UCSD-AML1 (cell line): ENCODE results near the gene ATP1A1.

ENCODE experiments used
- DNase-seq: peaks from one replicate; lab custom pipeline; 2025; ENCODE audit not compliant: unreplicated experiment; lab: John Stamatoyannopoulos, UW

Gene ATP1A1

GRCh38 chr1:116343019-116343418 lies 30.0 kb upstream of the ATP1A1 start:
- DNase-seq, result no peak

- DNase-seq, result no peak
Observed at GRCh38 chr1:116345011-116345410, 28.0 kb upstream of the ATP1A1 start.

- no peak for DNase-seq
Observed at GRCh38 chr1:116345843-116346242, 27.2 kb upstream of the ATP1A1 start.

- DNase-seq, result no peak
Observed at GRCh38 chr1:116346943-116347673, 25.9 kb upstream of the ATP1A1 start.

- no peak for DNase-seq
Observed at GRCh38 chr1:116347696-116348095, 25.3 kb upstream of the ATP1A1 start.

- no peak for DNase-seq
Observed at GRCh38 chr1:116350097-116350645, 22.9 kb upstream of the ATP1A1 start.

GRCh38 chr1:116351914-116352313 lies 21.1 kb upstream of the ATP1A1 start:
- DNase-seq, result no peak

GRCh38 chr1:116352349-116352813 lies 20.7 kb upstream of the ATP1A1 start:
- no peak for DNase-seq

GRCh38 chr1:116353155-116353554 lies 19.9 kb upstream of the ATP1A1 start:
- DNase-seq, result no peak

GRCh38 chr1:116356067-116356466 lies 17.0 kb upstream of the ATP1A1 start:
- DNase-seq, result no peak

- no peak for DNase-seq
Observed at GRCh38 chr1:116356673-116357072, 16.4 kb upstream of the ATP1A1 start.

GRCh38 chr1:116357487-116357886 lies 15.6 kb upstream of the ATP1A1 start:
- DNase-seq, result no peak

GRCh38 chr1:116359060-116359830 lies 13.8 kb upstream of the ATP1A1 start:
- DNase-seq, result no peak

- no peak for DNase-seq
Observed at GRCh38 chr1:116359871-116360270, 13.2 kb upstream of the ATP1A1 start.

GRCh38 chr1:116360429-116361173 lies 12.4 kb upstream of the ATP1A1 start:
- no peak for DNase-seq

GRCh38 chr1:116361648-116362047 lies 11.4 kb upstream of the ATP1A1 start:
- DNase-seq, result no peak

GRCh38 chr1:116362050-116362449 lies 11.0 kb upstream of the ATP1A1 start:
- DNase-seq, result no peak

GRCh38 chr1:116365353-116365780 lies 7.7 kb upstream of the ATP1A1 start:
- DNase-seq, result no peak

GRCh38 chr1:116365857-116366256 lies 7.2 kb upstream of the ATP1A1 start:
- DNase-seq, result no peak

- DNase-seq, result no peak
Observed at GRCh38 chr1:116367256-116367945, 5.6 kb upstream of the ATP1A1 start.

GRCh38 chr1:116368241-116368640 lies 4.8 kb upstream of the ATP1A1 start:
- DNase-seq, result no peak
